GOT3 (cell line): ENCODE measurements around the gene SENP5.

Experiments used
- DNase-seq: peaks from one replicate; lab custom pipeline; 2025; ENCODE audit warnings: mixed read lengths; lab: John Stamatoyannopoulos, UW

Gene SENP5

GRCh38 chr3:196968233-196969133 is 100.8 kb downstream of the SENP5 start, which contains the start of gene PIGZ:
Gene PIGZ, minus strand, starts transcription at chr3:196968833. Its CDS starts 16,802 bp downstream, at chr3:196952031.
- no peak for DNase-seq

DNA sequence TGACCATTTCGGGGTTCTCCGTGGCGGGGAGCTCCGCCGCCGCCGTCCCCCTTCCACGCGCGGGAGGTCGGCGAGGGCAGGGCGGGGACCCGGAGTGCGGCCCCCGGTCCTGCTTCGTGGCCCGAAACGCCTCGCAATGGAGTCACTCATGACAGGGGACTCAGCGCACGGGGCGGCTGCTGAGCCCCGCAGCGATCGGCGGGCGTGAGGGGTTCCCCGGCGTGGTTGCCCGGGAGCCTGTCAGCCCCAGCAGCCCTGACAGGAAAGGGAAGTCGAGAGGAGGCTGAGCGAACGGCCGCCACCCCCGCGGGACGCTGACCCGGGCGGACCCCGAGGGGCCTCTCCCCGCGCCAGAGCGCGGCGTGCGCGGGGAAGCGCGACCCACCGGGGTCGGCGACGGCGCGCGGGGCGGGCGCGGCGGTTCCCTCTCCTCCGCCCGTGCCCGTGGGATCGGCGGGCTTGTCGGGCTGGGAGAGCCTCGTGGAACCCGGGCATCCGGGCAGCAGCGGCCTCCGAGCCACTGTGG is 101.5 kb downstream of the SENP5 start:
- no peak for DNase-seq

DNA sequence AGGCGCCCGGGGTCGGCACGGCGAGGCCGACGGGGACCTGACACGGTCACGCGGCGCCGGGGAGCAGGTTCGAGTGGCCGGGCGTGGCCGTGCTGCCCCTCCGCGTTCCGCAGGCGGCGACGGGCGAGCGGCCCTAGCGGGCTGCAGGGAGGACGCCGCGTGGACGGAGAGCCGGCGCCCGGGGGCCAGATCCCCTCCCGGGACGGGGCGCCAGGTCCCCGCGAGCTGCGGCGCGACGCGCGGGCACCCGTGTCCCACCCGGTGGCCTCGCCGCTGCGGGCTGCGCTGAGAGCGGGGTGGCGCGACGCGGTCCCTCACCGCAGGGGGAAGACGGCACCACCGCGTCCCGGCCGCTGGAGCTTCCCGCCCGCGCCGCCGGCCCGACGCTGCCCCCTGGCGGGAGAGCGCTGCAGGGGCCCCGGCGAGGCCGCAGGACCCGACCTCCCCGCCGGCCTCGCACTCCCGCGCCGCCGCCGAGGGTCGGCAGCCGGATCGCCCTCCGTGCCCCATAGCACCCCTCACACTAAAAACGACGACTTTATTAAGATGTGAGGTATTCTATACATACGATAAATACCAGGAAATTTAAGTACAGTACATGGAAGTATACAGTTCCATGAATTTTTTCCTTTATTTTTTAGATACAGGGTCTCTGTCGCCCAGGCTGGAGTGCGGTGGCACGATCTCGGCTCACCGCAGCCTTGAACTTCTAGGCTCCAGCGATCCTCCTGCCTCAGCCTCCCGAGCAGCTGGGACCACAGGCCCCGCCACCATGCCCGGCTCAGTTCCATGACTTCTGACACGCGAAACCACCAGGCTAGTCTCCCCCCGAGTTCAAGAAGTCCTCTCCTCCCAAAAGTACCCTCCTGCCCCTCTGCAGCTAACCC is 102.2 kb downstream of the SENP5 start:
- no peak for DNase-seq

DNA sequence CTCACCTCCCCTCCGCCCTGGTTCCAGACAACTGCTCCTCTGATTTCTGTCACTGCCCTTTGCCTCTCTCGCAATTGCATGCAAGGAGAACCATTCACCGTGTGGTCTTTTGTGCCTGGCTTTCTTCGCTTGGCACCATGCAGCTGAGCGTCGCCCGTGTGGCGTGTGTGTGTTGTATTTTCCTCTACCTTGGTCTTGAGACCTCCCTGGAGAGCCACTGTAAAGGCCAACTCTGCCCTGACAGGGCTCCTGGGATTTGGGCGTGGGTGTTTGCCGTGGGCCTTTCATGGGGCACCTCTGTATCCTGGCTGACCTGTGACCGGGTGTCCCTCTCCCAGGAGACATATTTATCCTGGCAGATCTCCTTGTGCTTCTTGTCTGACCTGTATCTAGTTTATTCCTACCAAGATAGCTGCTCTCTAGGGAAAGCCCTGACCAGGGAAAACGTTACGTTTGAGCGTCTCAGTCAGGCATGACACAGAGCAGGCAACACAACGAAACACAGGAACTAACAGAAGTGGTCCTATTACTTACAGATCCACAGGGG is 102.9 kb downstream of the SENP5 start:
- no peak for DNase-seq

- no peak for DNase-seq
Observed at GRCh38 chr3:196971094-196971698, 103.5 kb downstream of the SENP5 start.

DNA sequence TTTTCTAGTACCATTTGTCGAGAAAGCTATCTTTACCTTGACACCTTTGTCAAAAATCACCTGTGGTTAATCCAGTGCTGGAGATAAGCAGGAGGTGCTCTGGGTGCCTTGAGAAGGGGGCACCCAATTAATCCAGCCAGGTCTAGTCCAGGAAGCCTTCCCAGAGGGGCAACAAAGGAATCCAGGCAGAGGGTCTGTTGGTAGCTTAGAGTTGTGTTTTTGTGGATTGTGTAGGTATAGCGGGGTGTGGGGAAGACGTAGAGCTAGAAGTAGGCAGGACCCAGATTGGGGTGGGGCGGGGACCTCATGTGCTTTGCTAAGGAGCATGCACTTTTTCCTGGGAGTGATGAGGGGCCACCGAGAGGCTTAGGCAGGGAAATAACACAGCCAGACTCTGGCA is 106.9 kb downstream of the SENP5 start:
- DNase-seq = no peak

DNA sequence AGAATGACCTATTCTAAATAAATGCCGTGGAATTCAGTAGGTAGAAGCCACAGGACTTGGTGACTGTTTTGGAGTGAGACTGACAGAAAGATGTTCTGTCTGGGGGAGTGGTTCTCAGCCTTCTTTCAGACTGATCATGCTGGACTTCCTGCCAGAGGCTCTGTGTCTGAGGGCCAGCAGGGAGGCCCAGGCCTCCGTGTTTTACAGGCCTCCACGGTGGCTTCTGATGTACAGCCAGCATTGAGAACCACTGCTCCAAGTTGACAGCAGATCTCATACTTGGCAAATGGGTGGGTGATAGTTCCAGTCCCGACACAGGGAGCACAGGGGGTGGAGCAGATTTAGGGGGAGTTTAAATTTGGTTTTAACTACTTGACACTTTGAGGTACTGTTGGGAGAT is 107.6 kb downstream of the SENP5 start:
- DNase-seq = no peak

- DNase-seq = no peak
Observed at GRCh38 chr3:196976941-196977340, 109.2 kb downstream of the SENP5 start.

- DNase-seq = peak; percentile 29
Observed at GRCh38 chr3:196979545-196979944, 111.8 kb downstream of the SENP5 start.

DNA sequence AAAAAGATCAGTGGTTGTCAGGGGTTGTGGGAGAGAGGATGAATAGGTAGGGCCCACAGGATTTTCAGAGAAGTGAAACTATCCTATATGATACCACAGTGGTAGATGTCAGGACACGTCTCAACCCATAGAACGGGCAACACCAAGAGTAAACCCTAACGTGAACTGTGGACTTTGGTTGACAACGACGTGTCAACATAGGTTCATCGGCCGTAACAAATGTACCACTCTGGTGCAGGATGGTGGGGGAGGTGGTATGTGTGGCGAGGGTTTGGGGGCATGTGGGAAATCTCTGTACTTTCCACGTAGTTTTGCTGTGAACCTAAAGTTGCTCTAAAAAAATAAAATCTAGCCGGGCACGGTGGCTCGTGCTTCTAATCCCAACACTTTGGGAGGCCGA is 113.9 kb downstream of the SENP5 start:
- no peak for DNase-seq

DNA sequence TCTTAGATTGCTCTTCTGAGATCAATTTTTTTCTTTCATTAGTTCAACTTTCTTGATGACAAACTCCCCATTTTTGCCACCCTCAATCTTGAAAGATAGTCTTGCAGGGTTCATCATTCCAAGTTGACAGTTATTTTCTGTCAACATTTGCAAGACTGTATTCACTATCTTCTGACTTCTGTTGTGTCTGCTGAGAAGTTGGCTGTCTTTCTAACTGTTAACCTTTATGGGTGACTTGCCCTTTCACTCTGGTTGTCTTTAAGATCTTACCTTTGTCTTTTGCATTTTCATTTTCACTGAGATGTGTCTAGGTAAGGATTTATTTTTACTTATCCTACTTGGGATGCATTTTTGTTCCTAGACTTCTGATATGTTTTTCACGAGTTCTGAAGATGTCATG is 115.5 kb downstream of the SENP5 start:
- DNase-seq = no peak
